ENCODE data around the gene CDKAL1.

GRCh38 chr6:21100991-21101390, 566.7 kb downstream of the CDKAL1 start:
- TF ChIP-seq GATA2 (IDR thresholded peaks at IDR 0.05; ENCODE audit: low read depth, low read length) (no peak), GATA3 (IDR thresholded peaks at IDR 0.05; ENCODE audit: low read depth, low read length) (no peak)

All from SH-SY5Y (cell line).